LNCaP clone FGC (cell line): ENCODE measurements around the gene LRP10.

ENCODE experiments used
- DNase-seq: peaks from one replicate; pipeline ENCODE4 v3.0.0-alpha.2; 2011; ENCODE audit warnings: low read depth
- H3K4me3 ChIP-seq: 2 replicates; pipeline ENCODE4 v1.5.1; 2011; ENCODE audit warnings: mild to moderate bottlenecking, low read depth, low read length, control low read depth
- CTCF ChIP-seq: IDR thresholded peaks from 2 replicates; pipeline ENCODE4 v1.5.1; 2012; ENCODE audit warnings: mild to moderate bottlenecking; ENCODE audit not compliant: control insufficient read depth, insufficient read depth; ENCODE audit errors: extremely low read depth

LRP10 gene

GRCh38 chr14:22887260-22887989 is 15.9 kb downstream of the LRP10 start:
- peak overlapping the region; percentile 79 for H3K4me3 ChIP-seq
- no peak for TF ChIP-seq CTCF
- DNase-seq = peak; percentile 97

- H3K4me3 ChIP-seq = peak overlapping the region; percentile 79
- TF ChIP-seq CTCF = no peak
- DNase-seq = no peak
Observed at GRCh38 chr14:22887990-22888378, 16.4 kb downstream of the LRP10 start.

GRCh38 chr14:22888662-22889061 is 17.1 kb downstream of the LRP10 start:
- no peak for DNase-seq
- H3K4me3 ChIP-seq = no peak overlapping the region

GRCh38 chr14:22890416-22890815 is 18.9 kb downstream of the LRP10 start:
- no peak for DNase-seq
- no peak for TF ChIP-seq CTCF
- H3K4me3 ChIP-seq = no peak overlapping the region

More at GRCh38 chr14:22888662-22889061, 17.1 kb downstream of the LRP10 start:
- no peak for TF ChIP-seq CTCF

- DNase-seq = no peak
- H3K4me3 ChIP-seq = no peak overlapping the region
- no peak for TF ChIP-seq CTCF
Observed at GRCh38 chr14:22892488-22892887, 20.9 kb downstream of the LRP10 start.

- no peak for TF ChIP-seq CTCF
- no peak for DNase-seq
- no peak overlapping the region for H3K4me3 ChIP-seq
Observed at GRCh38 chr14:22893706-22894105, 22.2 kb downstream of the LRP10 start.

GRCh38 chr14:22895402-22895801 is 23.9 kb downstream of the LRP10 start:
- no peak for TF ChIP-seq CTCF
- no peak for DNase-seq
- no peak overlapping the region for H3K4me3 ChIP-seq
